T-helper 1 cell treated with Interleukin-12 subunit alpha and Interleukin-12 subunit beta and Interleukin-4 antibody, amounts not matched to agents 30 ng/mL and 1 ng/mL, for 36 hours (primary cell): ENCODE data around the gene DCP1A. TPM values are rescaled to one million over a fixed set of nuclear protein-coding genes. Genes with fewer than 3 reads are reported as not detected.
"Not testable (repeated sequence)": the region's sequence is repeated elsewhere in the genome, so short reads cannot be mapped to it uniquely, and the experiment has no call there.

Experiments
- intact Hi-C: fragments of 100-400 bp; cut with micrococcal nuclease; formaldehyde crosslinking; loops from one replicate; pipeline ENCODE4 v1.15.1; 2024
- total RNA-seq: library from RNA; stranded (reverse); gene quantifications from 2 replicates; pipeline ENCODE4 v1.2.3, GENCODE V29; 2022

Gene DCP1A
- total RNA-seq, 1 donor from 2014 or later, result 40.1 TPM

- intact Hi-C loops, result no loop called here
These were observed 17.4 kb downstream of the DCP1A start for GRCh38 chr3:53329897-53330296.

DNA sequence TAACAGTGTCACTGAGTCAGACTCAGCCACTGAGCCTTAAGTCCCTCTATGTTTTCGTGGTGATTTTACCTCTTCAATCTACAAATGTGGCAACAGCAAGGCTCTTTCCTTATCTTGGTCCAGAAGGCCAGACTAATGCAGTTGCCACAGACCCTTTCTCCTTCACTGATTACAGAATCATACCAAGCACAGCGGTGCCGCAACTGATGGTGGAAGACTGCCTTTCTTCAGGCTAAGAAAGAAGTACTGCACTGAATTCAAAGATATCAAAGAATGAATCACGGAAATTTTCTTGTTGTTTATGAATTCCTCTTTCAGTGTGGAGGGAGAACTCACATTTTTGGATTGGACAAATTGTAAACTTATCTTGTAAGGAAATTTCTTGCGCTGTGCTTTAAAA lies 18.6 kb downstream of the DCP1A start:
- intact Hi-C loops, result no loop called here

DNA sequence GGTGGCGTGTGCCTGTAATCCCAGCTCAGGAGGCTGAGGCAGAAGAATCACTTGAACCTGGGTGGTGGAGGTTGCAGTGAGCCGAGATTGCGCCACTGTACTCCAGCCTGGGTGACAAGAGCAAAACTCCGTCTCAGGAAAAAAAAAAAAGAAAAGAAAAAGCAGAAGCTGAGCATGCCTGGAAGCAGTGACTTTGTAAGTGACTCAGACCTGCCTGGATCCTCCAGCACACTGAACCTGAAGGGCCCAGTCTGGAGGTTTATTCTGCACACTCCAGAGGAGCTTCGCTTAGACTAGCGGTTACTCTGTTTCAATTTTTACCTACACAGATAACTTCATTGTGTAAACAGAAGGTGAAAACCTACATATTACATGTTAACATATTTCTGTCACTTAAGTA lies 19.4 kb downstream of the DCP1A start:
- intact Hi-C loops, result not testable (repeated sequence)

DNA sequence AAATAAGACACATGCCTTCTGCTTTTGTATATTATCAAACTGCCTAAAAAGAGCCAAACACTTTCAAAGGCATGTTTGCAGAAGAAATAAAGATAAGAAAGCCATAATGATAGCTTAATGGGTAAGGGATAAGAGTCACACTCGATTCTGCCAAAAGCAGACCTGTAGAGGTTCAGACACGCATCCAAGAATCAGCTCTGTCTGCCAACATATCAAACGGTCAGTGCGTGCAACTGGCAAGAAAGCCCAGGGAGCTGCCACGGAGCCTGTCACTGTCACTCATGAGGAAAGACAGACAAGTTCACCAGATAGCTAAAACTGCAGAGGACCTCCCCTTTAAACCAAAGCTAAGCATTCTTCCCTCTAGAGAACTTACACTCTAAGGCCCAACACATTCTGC lies 23.2 kb downstream of the DCP1A start:
- intact Hi-C loops, result no loop called here

- intact Hi-C loops, result no loop called here
These were observed 26.6 kb downstream of the DCP1A start for GRCh38 chr3:53320697-53321096.

DNA sequence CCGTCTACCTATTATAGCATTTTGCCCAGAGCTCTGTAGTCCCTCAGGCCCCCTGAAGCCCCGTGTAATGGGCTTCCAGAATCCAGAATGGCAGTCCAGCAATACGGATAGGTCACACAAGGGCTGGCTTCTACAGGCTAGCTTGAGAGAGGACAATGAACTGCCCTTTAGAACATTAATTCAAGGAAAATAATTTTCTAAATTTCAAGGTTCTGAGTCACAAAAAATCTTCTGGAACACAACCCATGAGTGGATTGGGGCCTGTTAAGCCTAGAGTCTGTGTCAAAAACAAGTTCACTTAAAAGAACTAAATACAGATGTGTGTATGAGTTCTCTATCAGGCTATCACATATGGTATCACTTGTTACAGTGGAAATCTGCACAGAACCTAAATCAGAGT lies 28.8 kb downstream of the DCP1A start:
- intact Hi-C loops, result no loop called here

- intact Hi-C loops, result no loop called here
These were observed 34.5 kb downstream of the DCP1A start for GRCh38 chr3:53312832-53313231.

GRCh38 chr3:53311882-53312281 lies 35.5 kb downstream of the DCP1A start:
- intact Hi-C loops, result no loop called here

DNA sequence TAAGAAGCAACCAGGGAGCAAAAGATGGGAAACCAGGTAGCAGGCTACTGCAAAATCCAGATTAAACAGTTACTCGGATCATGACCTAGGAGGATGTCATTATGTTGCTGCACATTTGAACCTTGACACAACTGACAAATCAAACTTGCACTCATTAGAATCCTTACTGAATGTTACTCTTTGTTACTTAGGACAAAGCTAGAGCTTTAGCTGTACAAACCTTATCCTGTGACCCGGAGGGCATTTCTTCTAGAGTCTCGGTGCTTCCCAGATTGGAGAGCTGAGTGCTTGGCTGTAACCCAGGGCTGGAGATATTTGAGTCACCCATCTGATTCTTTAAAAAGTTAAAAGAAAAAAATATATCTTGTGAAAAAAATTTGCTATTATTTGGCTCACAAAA lies 43.4 kb downstream of the DCP1A start:
- intact Hi-C loops, result no loop called here

DNA sequence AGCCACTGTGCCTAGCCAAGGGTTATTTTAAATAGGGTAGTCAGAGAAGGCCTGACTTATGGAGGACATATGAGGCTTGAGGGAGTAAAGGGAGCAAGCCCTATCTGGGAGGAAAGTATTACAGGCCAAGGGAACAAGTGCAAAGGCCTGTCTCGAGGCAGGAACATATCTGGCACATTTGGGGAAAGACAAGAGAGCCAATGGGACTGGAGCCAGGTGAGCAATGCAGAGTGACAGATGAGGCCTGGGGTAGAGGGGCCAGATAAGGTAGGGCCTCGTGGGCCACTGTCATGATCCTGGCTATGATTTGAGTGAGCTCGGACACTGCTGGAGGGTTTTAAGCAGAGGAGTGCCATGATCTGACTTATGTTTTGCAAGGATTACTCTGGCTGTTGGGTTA lies 43.8 kb downstream of the DCP1A start:
- intact Hi-C loops, result no loop called here

- intact Hi-C loops, result no loop called here
These were observed 46.5 kb downstream of the DCP1A start for GRCh38 chr3:53300826-53301225.

DNA sequence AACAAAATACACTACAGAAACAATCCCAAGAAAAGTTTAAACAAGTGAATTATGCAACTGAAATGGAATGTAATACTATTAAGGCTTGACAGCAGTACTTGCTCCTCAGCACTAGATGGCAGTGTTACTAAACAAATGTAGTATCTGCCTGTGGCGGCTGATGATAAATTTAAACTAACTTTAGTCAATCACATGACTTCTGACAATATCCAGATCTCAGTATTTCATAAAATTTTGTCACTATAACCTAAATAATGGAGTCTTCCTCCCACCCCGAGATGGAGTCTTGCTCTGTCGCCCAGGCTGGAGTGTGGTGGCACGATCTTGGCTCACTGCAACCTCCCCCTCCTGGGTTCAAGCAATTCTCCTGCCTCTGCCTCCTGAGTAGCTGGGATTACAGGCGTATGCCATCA lies 47.7 kb downstream of the DCP1A start:
- intact Hi-C loops, result loop anchor here (1.0 to 5.0 kb wide), 6 partner anchors 48 to 411 kb away; partner anchors contain the start of gene DCP1A

- intact Hi-C loops, result loop anchor here (5.0 kb wide), 1 partner anchor 217 kb away; no protein-coding TSS in a partner anchor
These were observed 51.9 kb downstream of the DCP1A start for GRCh38 chr3:53295410-53295809.

GRCh38 chr3:53293867-53294266 lies 53.5 kb downstream of the DCP1A start:
- intact Hi-C loops, result no loop called here

GRCh38 chr3:53288214-53288613 lies 59.1 kb downstream of the DCP1A start:
- intact Hi-C loops, result no loop called here

GRCh38 chr3:53287131-53287629 lies 60.2 kb downstream of the DCP1A start:
- intact Hi-C loops, result no loop called here

- intact Hi-C loops, result no loop called here
These were observed 60.6 kb downstream of the DCP1A start for GRCh38 chr3:53286727-53287126.

DNA sequence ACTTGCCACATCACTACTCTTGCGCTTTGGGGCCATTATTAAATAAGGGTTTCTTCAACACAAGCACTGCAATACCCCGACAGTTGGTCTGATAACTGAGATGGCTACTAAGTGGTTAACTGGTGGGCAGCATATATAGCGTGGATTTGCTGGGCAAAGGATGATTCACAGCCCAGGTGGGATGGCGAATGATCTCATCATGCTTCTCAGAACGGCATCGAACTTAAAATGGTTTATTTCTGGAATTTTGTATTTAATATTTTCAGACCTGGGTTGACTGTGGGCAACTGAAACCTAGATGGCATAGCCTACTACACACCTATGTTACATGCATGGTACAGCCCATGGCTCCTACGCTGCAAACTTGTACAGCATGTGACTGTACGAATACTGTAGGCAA lies 64.8 kb downstream of the DCP1A start:
- intact Hi-C loops, result no loop called here

DNA sequence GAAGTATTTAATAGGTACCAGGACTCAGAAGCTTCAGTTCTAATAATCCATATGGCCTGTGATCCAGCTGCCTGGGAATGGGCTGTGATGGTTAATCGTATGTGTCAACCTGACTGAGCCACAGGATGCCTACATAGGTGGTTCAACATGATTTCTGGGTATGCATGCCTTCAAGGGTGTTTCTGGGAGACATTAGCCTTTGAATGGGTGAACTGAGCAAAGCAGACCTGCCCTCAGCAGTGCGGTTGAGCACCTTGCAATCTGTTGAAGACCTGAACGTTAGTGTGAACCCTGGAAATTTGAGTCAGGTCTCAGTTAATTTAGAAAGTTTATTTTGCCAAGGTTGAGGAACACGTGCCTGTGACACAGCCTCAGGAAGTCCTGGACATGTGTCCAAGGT lies 68.7 kb downstream of the DCP1A start:
- intact Hi-C loops, result no loop called here

DNA sequence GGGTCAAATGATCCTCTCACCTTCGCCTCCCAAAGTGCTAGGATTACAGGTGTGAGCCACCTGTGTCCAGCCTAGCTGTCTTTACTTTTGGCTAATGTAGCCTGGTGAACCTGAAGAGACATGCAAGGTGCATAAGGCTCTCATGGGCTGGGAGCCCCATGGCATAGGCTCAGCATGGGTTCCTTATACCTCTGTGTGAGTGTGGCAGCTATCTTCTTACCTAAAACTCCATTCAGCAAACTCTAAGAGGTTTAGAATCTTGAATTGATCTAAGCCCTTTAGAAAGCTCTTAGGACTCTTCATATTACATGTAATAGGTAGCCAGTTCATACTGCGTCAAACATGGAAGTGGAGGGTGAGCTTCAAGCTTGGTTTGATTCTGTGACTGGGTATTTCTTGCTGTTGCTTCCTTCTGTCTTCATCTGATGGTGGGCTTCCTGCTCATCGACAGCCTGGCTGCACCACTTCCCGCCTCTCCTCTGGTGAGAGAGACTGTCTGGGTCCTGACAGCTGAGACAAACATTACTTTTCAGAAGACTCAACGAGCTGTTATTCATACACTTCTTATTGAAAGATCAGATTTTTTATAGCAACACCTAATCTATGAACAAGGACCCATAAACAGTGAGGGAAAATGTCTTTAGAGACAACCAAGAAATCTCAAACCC lies 72.3 kb downstream of the DCP1A start:
- intact Hi-C loops, result no loop called here

DNA sequence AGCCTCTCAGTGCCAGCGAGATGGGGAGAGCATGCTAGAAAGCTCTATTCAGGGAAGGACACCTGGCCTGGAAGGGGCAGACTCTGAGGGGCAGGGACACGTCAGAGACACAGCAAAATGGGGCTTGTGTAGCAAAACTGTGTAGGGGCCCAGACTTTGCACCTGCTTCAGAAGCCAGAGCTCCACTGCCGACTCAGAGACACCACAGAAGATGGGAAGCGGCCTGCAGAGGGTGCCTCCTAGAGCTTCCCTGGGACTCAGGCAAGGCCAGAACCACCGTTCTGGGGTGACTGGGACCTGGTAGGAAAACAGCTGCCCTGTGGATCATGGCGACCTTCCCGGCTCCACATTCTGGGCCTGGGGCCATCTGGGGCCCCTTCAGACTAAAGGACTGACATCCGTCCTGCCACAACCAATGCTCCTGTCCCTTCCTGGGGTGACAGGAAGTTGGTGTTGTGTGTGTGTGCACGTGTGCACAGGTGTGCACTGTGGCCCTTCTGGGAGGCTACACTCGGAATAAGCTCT lies 74.1 kb downstream of the DCP1A start:
- intact Hi-C loops, result no loop called here

DNA sequence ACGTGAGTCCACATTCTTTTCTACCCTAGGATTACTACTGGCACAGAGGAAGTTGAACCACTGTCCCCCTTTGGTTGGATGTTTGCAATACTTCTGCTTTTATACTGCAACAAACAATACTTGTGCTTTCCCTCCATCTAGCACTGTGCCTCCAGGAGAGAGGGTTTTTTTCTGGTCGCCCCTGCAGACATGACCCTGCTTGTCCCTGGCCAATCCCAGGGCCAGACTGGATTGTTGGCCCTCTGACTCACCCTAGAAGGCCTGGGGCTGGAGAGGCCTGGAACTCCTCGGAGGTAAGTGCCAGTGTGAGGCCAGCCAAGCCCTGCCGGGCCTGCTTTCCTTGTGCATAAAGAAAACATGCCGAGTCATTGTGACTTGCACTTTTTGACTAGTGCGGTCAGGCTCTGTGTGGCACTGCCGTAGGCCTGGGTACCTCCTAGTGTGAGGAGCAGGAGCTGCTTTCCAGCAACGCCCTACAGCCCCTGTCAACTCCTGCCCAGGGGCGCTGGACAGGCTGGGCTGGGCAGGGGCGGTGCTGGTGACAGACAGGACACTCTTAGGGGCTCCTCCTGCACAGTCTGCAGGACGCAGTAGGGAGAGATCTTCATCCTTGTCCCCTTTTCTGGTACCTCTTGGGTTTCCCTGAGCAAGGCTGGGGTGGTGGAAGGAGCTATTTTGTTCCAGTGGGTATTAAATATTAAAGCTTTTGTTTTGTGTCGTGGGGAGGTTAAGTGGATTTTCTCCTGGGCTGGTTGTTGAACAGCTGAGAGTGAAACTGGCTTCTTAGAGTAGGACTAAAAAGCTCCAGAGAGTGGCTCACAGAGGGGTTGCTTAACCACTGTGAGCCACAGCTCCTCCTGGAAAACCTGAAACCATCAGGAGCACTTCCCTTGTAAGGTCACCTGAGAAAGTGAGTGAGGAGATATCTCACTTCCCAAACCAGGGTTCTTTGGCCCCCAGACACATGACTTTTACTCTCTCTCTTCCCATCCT lies 77.2 kb downstream of the DCP1A start:
- intact Hi-C loops, result no loop called here
